AG09319 (cell line): ENCODE measurements around the gene TTYH3.

Experiments used
- DNase-seq: peaks from one replicate; pipeline ENCODE4 v3.0.0-alpha.2; 2010; ENCODE audit warnings: low read depth; ENCODE audit errors: extremely low read depth
- TF ChIP-seq, protein P1 (sequence below): IDR thresholded peaks from 2 replicates; pipeline ENCODE4 v1.5.1; 2011; ENCODE audit warnings: low read depth, mild to moderate bottlenecking, inconsistent platforms, low read length, moderate library complexity

TTYH3 gene

DNA sequence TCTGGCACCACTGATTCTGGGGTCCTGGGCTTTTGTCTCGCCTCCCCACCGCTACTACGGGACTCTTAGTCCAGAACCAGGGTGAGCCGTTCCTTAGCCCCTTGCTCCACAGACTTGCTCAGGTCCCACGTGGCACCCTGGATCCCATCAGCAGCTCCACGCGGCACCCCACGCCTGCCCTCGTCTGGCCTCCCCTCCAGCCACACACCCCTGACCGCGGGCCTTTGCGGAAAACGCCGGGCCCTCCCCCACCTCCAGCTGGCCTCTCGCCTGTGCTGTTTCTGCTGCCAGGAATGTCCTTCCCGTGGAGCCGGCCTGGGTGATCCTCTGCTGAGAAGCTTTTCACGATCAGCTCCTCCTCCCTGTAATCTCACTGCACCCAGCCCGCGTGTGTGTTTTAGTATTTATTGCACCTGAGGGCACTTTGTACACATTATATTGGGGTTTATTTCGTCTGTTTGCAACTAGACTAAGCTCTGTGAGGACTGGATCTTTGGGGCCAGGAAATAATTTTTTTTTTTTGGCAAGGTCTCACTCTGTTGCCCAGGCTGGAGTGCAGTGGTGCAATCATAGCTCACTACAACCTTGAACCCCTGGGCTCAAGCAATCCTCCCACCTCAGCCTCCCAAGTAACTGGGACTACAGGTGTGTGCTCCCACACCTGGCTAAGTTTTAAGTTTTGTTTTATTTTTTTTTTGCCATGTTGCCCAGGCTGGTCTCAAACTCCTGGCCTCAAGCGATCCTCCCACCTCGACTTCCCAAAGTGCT is 10.5 kb upstream of the TTYH3 start:
- TF ChIP-seq, protein P1, sequence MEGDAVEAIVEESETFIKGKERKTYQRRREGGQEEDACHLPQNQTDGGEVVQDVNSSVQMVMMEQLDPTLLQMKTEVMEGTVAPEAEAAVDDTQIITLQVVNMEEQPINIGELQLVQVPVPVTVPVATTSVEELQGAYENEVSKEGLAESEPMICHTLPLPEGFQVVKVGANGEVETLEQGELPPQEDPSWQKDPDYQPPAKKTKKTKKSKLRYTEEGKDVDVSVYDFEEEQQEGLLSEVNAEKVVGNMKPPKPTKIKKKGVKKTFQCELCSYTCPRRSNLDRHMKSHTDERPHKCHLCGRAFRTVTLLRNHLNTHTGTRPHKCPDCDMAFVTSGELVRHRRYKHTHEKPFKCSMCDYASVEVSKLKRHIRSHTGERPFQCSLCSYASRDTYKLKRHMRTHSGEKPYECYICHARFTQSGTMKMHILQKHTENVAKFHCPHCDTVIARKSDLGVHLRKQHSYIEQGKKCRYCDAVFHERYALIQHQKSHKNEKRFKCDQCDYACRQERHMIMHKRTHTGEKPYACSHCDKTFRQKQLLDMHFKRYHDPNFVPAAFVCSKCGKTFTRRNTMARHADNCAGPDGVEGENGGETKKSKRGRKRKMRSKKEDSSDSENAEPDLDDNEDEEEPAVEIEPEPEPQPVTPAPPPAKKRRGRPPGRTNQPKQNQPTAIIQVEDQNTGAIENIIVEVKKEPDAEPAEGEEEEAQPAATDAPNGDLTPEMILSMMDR = no peak
- no peak for DNase-seq

DNA sequence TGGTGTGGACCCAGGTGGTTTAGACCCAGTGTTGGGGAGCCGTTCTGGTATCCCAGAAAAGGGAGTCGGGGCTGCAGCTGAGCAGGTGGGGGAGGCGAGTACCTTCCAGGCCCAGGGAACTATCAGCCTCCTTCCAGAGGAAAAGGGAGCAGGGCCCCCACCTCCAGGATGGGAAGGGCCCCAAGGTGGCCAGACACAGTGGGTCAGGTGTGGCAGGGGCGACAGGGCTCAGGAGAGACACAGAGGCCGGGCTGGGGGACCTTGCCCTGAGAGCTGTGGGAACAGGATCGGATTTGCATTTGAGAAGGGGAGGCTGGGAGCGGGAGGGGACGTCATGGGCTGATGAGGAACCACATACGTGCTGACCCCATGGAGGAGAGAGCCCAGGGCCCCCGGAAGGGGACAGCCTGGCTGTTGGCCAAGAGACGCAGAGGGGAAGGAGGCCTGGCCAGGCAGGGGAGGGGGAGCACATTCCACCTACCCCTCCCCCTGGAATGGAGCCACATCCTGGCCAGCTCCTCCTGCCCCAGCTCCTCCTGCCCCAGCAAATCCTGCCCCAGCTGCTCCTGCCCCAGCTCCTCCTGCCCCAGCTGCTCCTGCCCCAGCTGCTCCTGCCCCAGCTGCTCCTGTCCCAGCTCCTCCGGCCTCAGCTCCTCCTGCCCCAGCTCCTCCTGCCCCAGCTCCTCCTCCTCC is 9.7 kb upstream of the TTYH3 start:
- TF ChIP-seq, protein P1 = no peak
- DNase-seq = no peak

DNA sequence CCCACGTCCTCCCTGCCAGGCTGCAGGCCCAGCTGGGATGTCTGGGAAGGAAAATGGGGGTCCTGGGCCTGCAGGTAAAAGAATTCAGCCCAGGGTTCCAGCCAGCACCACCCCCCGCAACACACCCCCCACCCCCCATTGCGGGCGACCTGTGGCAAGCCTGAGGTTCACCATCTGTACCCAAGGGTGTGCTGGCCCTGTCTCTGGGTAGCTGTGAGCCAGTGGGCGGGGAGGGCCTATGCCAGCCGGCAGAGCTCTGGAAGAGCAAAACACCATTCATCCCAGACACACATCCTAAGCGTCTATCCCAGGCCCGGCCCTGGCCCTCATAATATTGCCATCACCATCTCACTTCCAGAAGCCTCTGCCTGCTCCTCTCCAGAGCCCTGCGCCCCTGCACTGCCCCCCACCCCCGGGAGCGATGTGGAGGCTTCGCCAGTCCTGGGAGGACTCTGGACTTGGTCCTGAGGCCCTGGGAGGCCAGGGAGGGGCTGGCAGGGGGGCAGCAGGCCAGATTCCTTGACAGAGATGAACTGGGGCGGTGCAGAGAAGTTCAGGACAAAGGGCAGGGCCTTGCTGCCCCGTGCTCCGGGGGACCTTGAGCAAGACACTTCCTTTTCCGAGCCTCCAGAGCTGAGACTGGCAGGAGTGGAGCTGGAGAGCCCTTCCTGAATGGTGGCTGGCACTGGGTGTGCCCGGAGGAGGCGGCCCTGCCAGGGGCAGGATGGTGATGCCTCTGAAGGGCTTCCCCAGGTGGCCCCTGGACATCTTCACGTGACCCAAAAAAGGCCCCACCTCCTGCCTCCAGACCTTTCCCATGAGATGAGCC is 8.7 kb upstream of the TTYH3 start:
- no peak for DNase-seq
- TF ChIP-seq, protein P1 = no peak

DNA sequence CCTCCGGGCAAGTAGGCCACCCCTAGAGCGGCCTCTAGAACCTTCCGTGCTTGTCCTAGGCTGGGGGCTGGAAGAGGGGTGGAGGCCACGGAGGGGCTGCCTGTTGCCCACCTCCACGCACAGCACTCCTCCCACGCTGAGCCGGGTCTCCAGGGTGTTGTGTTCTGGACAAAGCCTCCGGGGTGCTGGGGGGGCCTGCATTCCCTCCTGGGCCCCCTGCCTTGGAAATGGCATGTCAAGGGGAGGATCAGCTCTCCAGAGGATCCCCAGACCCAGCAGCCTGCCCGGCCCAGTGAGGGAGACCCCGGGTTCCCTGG is 8.1 kb upstream of the TTYH3 start:
- DNase-seq = no peak

DNA sequence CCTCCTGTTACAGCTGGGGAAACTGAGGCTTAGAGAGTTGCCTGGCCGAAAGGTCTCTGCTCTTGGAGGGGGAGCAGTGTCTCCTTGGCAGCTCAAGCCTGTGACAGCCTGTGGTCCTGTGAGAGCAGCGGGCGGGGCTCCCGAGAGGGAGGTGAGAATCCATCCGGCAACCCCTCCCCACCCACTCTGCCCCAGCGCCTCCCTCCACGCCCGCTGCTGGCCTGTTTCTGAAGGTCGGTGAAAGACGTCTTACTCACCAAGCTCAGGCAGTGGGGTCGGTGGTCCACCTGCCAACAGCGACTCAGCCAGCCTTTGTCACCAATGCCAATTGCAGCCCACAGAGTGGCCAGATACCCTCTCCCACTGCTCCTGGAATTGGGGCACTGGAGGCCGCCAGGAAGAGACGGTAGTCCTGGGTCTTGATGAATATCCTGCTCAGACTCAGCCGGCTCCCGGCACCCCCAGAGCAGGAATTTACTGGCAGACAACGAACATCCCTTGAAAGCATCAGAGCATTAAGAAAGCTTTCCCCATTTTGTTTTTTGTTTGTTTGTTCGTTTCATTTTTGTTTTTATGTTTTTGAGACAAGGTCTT is 7.4 kb upstream of the TTYH3 start:
- no peak for DNase-seq
- TF ChIP-seq, protein P1 = no peak

More for the DNA sequence above, 8.1 kb upstream of the TTYH3 start:
- TF ChIP-seq, protein P1 = no peak

DNA sequence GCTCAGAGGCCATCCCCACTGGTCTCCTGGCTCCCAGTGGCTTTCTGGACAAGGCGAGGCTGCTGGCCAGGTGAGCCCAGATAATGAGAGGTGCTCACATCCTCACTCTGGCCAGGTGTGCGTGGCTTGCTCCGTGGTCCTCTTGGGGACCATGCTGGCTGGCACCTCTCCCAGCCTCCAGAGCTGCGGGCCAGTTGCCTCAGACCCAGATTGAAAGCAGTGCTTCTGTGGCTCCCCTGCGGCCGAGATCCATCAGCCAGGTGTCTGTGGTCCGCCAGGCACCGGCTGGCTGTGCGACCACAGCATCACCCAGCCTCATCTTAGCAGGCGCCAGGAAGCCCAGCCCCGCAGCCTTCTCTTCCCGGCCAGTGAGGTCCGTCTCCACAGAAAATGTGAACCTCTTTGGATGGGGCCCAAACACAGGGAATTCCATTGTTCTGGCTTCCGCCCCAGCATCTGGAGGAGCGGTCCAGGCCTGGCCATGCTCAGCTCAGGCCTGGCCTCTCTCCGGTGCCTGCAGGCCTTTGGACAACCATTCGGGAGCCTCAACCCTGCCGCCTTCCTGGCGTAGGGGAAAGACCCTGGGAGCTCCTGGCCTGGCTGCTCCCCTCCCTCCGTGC is 5.2 kb upstream of the TTYH3 start:
- DNase-seq = no peak
- TF ChIP-seq, protein P1 = no peak
